GM18505 (cell line): ENCODE measurements around the gene HCRTR1.

Experiments
- ATAC-seq: cut with Tn5 transposase; IDR thresholded peaks from one replicate; pipeline ENCODE4 v1.9.1; 2021; ENCODE audit not compliant: unreplicated experiment
- POLR2A ChIP-seq: IDR thresholded peaks from 4 replicates; pipeline ENCODE4 v1.6.1; 2011; ENCODE audit warnings: borderline replicate concordance; ENCODE audit not compliant: insufficient read depth, insufficient read length; ENCODE audit errors: extremely low read depth

HCRTR1 gene

DNA sequence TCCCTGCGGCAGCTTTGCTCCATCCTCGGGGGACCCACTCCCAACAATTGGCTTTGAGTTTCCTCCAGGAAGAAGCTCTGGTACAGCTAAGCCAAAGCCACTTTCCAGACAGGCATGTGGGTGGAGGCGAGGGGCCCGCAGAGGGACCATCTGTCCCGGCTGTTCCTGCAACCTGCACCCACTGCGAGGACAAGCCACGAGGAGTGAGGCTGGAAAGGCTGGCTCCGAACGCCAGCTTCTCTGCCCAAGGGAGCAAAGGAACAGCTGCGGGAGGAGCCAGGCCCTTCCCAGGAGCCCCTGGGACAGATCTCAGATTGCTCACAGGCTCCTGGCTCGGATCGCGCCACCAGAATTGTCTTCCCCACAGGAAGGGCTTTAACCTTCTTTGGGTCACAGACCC is 55.5 kb downstream of the HCRTR1 start:
- TF ChIP-seq POLR2A: no peak
- ATAC-seq: no peak

DNA sequence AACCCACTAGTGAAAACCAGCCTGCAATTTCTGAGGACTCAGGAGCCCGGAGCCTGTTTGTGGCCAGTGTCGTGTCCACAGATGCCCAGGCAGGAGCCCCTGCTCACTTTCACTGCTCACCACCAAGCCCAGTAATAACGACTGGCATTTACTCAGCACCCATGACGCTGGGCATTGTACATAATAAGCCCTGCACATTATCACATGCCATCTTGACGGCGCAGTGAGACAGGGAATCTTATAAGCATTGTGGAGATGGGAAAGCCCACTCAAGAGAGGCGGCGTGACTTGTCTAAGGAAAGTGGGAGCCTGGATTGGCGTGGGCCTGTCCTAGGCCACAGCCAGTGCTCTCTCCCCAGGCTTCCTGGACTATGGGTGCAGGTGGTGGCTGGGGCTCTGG is 55.9 kb downstream of the HCRTR1 start:
- no peak for TF ChIP-seq POLR2A
- no peak for ATAC-seq

DNA sequence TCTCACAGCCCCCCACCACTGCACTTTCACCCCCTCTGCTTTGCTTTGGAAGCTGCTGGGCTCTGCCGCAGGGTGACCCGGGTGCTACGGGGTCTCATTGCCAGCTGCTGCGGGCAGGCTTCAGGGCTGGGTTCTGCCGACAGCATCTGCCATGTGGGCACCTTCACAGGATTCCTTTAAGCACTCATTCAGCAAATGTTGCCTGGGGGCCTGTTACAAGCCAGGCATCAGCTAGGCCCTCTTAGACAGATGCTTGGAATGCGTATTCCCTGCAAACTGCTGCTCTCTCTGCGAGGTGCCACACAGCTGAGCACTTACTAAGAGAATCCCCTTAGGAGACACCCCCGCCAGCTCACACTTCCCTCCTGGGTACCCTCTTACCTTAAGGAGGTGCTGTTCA is 57.1 kb downstream of the HCRTR1 start:
- TF ChIP-seq POLR2A: no peak
- ATAC-seq: no peak

- ATAC-seq: no peak
- TF ChIP-seq POLR2A: no peak
Measured at GRCh38 chr1:31675161-31675560, 57.7 kb downstream of the HCRTR1 start.

DNA sequence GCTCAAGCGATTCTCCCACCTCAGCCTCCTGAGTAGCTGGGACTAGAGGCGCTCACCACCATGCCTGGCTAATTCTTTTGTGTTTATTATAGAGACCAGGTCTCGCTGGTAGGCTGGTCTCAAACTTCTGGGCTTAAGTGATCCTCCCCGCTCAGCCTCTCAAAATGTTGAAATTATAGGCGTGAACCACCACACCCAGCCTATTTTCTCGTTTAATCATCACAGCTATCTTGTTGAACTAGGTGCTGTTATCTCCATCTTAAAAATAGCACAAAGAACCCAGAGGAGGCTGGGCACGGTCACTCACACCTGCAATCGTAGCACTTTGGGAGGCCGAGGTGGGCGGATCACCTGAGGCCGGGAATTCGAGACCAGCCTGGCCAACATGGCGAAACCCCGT is 58.3 kb downstream of the HCRTR1 start:
- ATAC-seq: no peak
- TF ChIP-seq POLR2A: no peak
